LNCaP clone FGC (cell line): ENCODE measurements around the gene B3GAT3.

Experiments
- DNase-seq: peaks from one replicate; pipeline ENCODE4 v3.0.0-alpha.2; 2011; ENCODE audit warnings: low read depth
- H3K4me3 ChIP-seq: 2 replicates; pipeline ENCODE4 v1.5.1; 2011; ENCODE audit warnings: mild to moderate bottlenecking, low read depth, low read length, control low read depth
- CTCF ChIP-seq: IDR thresholded peaks from 2 replicates; pipeline ENCODE4 v1.5.1; 2012; ENCODE audit warnings: mild to moderate bottlenecking; ENCODE audit not compliant: control insufficient read depth, insufficient read depth; ENCODE audit errors: extremely low read depth

Gene B3GAT3

GRCh38 chr11:62648967-62649364, 27.2 kb upstream of the B3GAT3 start:
- H3K4me3 ChIP-seq, result no peak overlapping the region
- TF ChIP-seq CTCF, result no peak
- DNase-seq, result no peak

GRCh38 chr11:62648185-62648966, 26.6 kb upstream of the B3GAT3 start:
- TF ChIP-seq CTCF, result no peak
- no peak overlapping the region for H3K4me3 ChIP-seq
- no peak for DNase-seq

- no peak for TF ChIP-seq CTCF
- H3K4me3 ChIP-seq, result no peak overlapping the region
- DNase-seq, result no peak
These were observed 25.8 kb upstream of the B3GAT3 start for GRCh38 chr11:62647609-62648005.

- peak overlapping the region; percentile 6; the same call in 1 of the 2 replicates for H3K4me3 ChIP-seq
- no peak for TF ChIP-seq CTCF
- DNase-seq, result no peak
These were observed 25.2 kb upstream of the B3GAT3 start for GRCh38 chr11:62646825-62647608.

GRCh38 chr11:62645946-62646824, 24.4 kb upstream of the B3GAT3 start, which contains the start of gene GANAB:
TSS of gene GANAB (minus strand) at chr11:62646613. CDS start at chr11:62646599, 14 bp downstream.
- no peak for TF ChIP-seq CTCF
- H3K4me3 ChIP-seq, result peak within 1 kb of the TSS; percentile 99
- DNase-seq, result peak; percentile 90

- H3K4me3 ChIP-seq, result peak overlapping the region; percentile 99
- no peak for DNase-seq
- TF ChIP-seq CTCF, result no peak
These were observed 23.8 kb upstream of the B3GAT3 start for GRCh38 chr11:62645671-62645945.
